Smooth muscle cell (in vitro differentiated cells): Measurements from ENCODE around the gene PPIL1. TPM values are rescaled to one million over a fixed set of nuclear protein-coding genes. Genes with fewer than 3 reads are reported as not detected.

Experiments
- DNase-seq: peaks from one replicate; lab custom pipeline; 2025; ENCODE audit not compliant: unreplicated experiment; lab: John Stamatoyannopoulos, UW
- H2AFZ ChIP-seq: fragments of 200-600 bp; sonication (generic); 2 replicates; pipeline ENCODE4 v1.6.0; 2016; ENCODE audit warnings: antibody characterized with exemption, low read depth, mild to moderate bottlenecking
- H3F3A ChIP-seq: fragments of 200-600 bp; sonication (generic); 2 replicates; pipeline ENCODE4 v1.6.0; 2017; ENCODE audit warnings: antibody characterized with exemption, low read depth
- H3K27ac ChIP-seq: fragments of 200-600 bp; sonication (generic); 2 replicates; pipeline ENCODE4 v1.5.1; 2016; ENCODE audit warnings: low read depth, mild to moderate bottlenecking
- H3K27me3 ChIP-seq: fragments of 200-600 bp; sonication (generic); 2 replicates; pipeline ENCODE4 v1.6.1; 2016; ENCODE audit warnings: low read depth, mild to moderate bottlenecking
- H3K36me3 ChIP-seq: fragments of 200-600 bp; sonication (generic); 2 replicates; pipeline ENCODE4 v1.5.1; 2016; ENCODE audit warnings: low read depth
- H3K4me1 ChIP-seq: fragments of 200-600 bp; sonication (generic); 2 replicates; pipeline ENCODE4 v1.5.1; 2016; ENCODE audit warnings: low read depth
- H3K4me2 ChIP-seq: fragments of 200-600 bp; sonication (generic); 2 replicates; pipeline ENCODE4 v1.6.0; 2016; ENCODE audit warnings: mild to moderate bottlenecking
- H3K4me3 ChIP-seq: fragments of 200-600 bp; sonication (generic); 2 replicates; pipeline ENCODE4 v1.5.1; 2016; ENCODE audit warnings: mild to moderate bottlenecking
- H3K79me2 ChIP-seq: fragments of 200-600 bp; sonication (generic); 2 replicates; pipeline ENCODE4 v1.6.0; 2016; ENCODE audit warnings: low read depth, mild to moderate bottlenecking
- H3K9ac ChIP-seq: fragments of 200-600 bp; sonication (generic); 2 replicates; pipeline ENCODE4 v1.6.0; 2016; ENCODE audit warnings: low read depth
- H3K9me3 ChIP-seq: fragments of 200-600 bp; sonication (generic); replicated peaks from 2 replicates; pipeline ENCODE4 v1.5.1; 2016; ENCODE audit warnings: low read depth
- H4K20me1 ChIP-seq: fragments of 200-600 bp; sonication (generic); 2 replicates; pipeline ENCODE4 v1.6.0; 2016; ENCODE audit warnings: low read depth
- WGBS: methylation state at CpG from one replicate; pipeline ENCODE4 v1.1.7; 2016; ENCODE audit warnings: low lambda C conversion rate; 5-methylcytosine and 5-hydroxymethylcytosine counted together
- polyA plus RNA-seq: library from polyadenylated mRNA; unstranded; fragments of >200 nt; fragmentation: Nextera tagmentation; extraction: Ambion mirVana; gene quantifications from 2 replicates; pipeline ENCODE4 v1.2.1, GENCODE V29; 2016
- total RNA-seq: library from RNA; depleted of rRNA; stranded (reverse); fragments of >200 nt; gene quantifications from 2 replicates; pipeline ENCODE4 v1.2.3, GENCODE V29; 2014
- TF ChIP-seq, protein P1 (sequence below): fragments of 200-600 bp; sonication (generic); IDR thresholded peaks from 2 replicates; pipeline ENCODE4 v1.5.1; 2017; ENCODE audit warnings: borderline replicate concordance, mild to moderate bottlenecking, antibody characterized with exemption; ENCODE audit not compliant: insufficient read depth, poor library complexity, severe bottlenecking

The PPIL1 gene
- total and polyA plus RNA-seq, 2 experiments from 2014 or later, result 45.4 to 49.3 TPM

DNA sequence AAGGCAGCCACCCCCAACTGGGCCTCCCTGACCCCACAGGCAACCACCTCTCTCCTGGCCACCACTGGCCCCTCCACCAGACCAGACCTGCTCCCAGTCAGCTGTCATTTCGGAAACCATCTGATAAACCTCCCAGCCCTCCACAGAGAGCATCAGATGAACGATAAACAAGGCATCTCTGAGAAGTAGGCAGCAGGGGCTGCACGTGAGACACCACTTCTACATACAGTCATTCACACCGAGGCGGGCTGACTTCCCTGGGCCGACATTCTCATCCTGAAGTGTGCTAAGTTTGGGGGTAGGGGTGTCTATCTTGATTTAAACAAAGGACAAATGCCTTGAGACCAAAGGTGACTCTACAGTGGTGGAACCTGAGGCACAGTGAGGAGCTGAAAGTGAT, 49.2 kb downstream of the PPIL1 start:
- Histone ChIP-seq H3K4me2 (no peak overlapping the region), H3K79me2 (no peaks in the 10 kb centered on the region), H2AFZ (no peak overlapping the region), H3K27ac (no peak overlapping the region), H3K9me3 (no peaks in the 10 kb centered on the region), H4K20me1 (no peaks in the 10 kb centered on the region), H3K4me1 (peaks cover 18% of the 10 kb centered on the region), H3K9ac (no peak overlapping the region), H3K4me3 (no peak overlapping the region), H3K36me3 (no peaks in the 10 kb centered on the region), H3F3A (peaks cover 7% of the 10 kb centered on the region), H3K27me3 (no peaks in the 10 kb centered on the region)
- DNase-seq, result no peak
- TF ChIP-seq, protein P1, sequence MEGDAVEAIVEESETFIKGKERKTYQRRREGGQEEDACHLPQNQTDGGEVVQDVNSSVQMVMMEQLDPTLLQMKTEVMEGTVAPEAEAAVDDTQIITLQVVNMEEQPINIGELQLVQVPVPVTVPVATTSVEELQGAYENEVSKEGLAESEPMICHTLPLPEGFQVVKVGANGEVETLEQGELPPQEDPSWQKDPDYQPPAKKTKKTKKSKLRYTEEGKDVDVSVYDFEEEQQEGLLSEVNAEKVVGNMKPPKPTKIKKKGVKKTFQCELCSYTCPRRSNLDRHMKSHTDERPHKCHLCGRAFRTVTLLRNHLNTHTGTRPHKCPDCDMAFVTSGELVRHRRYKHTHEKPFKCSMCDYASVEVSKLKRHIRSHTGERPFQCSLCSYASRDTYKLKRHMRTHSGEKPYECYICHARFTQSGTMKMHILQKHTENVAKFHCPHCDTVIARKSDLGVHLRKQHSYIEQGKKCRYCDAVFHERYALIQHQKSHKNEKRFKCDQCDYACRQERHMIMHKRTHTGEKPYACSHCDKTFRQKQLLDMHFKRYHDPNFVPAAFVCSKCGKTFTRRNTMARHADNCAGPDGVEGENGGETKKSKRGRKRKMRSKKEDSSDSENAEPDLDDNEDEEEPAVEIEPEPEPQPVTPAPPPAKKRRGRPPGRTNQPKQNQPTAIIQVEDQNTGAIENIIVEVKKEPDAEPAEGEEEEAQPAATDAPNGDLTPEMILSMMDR, result no peak
- WGBS, result 70% methylated on average over 6 of the region's 6 CpGs

DNA sequence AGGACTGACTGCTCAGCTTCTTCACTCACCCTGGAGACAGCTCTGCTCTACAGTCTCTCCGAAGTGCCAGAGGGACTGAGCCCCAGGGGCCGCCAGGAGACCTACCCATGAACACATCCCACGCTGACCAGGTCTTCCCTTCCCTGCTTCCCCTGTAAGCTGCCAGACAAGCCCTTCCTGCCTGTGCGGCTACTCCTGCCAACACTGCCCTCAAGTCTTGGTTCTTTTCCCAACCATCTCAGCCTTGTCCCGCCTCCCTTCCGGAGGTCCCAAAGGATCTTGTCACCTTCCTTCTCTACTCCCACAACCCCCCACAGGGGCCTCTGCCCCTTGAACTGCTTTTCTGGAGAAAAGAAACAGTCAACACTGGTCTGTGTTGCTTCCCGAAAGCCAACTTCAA, 50.4 kb downstream of the PPIL1 start:
- Histone ChIP-seq H3K9me3 (no peaks in the 10 kb centered on the region), H3K36me3 (no peaks in the 10 kb centered on the region), H3K4me3 (no peak overlapping the region), H3K4me1 (peaks cover 18% of the 10 kb centered on the region), H4K20me1 (no peaks in the 10 kb centered on the region), H3K79me2 (no peaks in the 10 kb centered on the region), H3K27ac (no peak overlapping the region), H3K27me3 (no peaks in the 10 kb centered on the region), H3F3A (peaks cover 9% of the 10 kb centered on the region), H3K4me2 (no peak overlapping the region), H3K9ac (no peak overlapping the region), H2AFZ (no peak overlapping the region)
- DNase-seq, result no peak
- TF ChIP-seq, protein P1, result no peak
- 86% methylated on average over 7 of the region's 7 CpGs for WGBS

DNA sequence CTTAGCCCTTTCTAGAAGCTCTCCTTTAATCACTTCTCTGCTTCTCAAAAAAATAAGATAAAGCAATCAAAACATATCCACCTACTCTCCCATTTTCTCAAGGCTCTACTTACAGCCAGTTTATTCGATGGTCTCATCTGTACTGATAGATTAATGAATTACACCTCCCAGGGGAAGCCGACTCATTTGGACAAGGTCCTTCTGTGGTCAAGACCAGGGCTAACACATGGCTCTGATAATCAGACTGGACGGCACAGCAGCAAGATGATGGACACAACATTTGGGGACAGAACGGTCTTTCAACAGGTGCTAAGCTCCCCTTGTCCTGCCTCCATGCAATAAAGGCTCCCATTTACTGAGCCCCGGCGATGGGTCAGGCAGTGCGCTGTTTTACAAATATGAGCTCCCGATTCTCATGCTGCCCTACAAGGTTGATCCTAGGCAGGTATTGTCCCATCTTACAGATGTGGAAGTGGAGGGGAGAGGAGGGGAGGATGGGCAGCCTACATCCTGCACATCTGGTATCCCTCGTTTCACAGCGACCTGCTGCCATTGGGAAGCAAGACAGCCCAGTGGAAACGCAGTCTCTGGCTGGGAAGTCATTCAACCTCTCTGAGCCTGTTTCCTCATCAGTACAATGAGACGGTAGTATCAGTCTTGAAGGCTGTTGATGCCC, 51.0 kb downstream of the PPIL1 start:
- 90% methylated on average over 12 of the region's 12 CpGs for WGBS

More for the DNA sequence above, 51.0 kb downstream of the PPIL1 start:
- Histone ChIP-seq H3K27ac (no peak overlapping the region), H3K9me3 (no peaks in the 10 kb centered on the region), H3K27me3 (no peaks in the 10 kb centered on the region), H3F3A (peaks cover 9% of the 10 kb centered on the region), H3K4me2 (no peak overlapping the region), H3K9ac (no peak overlapping the region), H4K20me1 (no peaks in the 10 kb centered on the region), H3K4me3 (no peak overlapping the region), H3K4me1 (peaks cover 18% of the 10 kb centered on the region), H3K79me2 (no peaks in the 10 kb centered on the region), H2AFZ (no peak overlapping the region), H3K36me3 (no peaks in the 10 kb centered on the region)
- DNase-seq, result no peak
- TF ChIP-seq, protein P1, result no peak
